SK-N-SH treated with all-trans-retinoic acid at 6 μM for 48 hours (cell line): ENCODE measurements around the gene SERPINA3.

Experiments
- ARNTL ChIP-seq: fragments of 450-650 bp; formaldehyde crosslinking; IDR thresholded peaks from 2 replicates; pipeline ENCODE4 v1.5.0; 2020; ENCODE audit warnings: low read depth, mild to moderate bottlenecking, moderate library complexity, borderline replicate concordance
- CREB5 ChIP-seq: fragments of 250-450 bp; sonication (Bioruptor Pico); IDR thresholded peaks from 2 replicates; pipeline ENCODE4 v1.5.1; 2020; ENCODE audit warnings: low read depth, mild to moderate bottlenecking, moderate library complexity
- RARB ChIP-seq: fragments of 250-450 bp; sonication (Bioruptor Pico); IDR thresholded peaks from 2 replicates; pipeline ENCODE4 v1.8.0; 2021; ENCODE audit warnings: mild to moderate bottlenecking, moderate library complexity
- ZFP3 ChIP-seq: fragments of 250-450 bp; sonication (Bioruptor Pico); IDR thresholded peaks from 2 replicates; pipeline ENCODE4 v1.5.0; 2020; ENCODE audit warnings: mild to moderate bottlenecking, moderate library complexity
- ZFP30 ChIP-seq: fragments of 450-650 bp; formaldehyde crosslinking; IDR thresholded peaks from 2 replicates; pipeline ENCODE4 v1.5.0; 2022; ENCODE audit warnings: mild to moderate bottlenecking, moderate library complexity
- ZNF70 ChIP-seq: fragments of 450-650 bp; formaldehyde crosslinking; IDR thresholded peaks from 2 replicates; pipeline ENCODE4 v1.5.0; 2020; ENCODE audit warnings: mild to moderate bottlenecking, moderate library complexity
- TF ChIP-seq, protein P1 (sequence below): fragments of 250-450 bp; sonication (Bioruptor Pico); IDR thresholded peaks from 2 replicates; pipeline ENCODE4 v1.8.0; 2020; ENCODE audit warnings: mild to moderate bottlenecking, moderate library complexity, borderline replicate concordance

- no peak for TF ChIP-seq ZFP3
- TF ChIP-seq, protein P1, sequence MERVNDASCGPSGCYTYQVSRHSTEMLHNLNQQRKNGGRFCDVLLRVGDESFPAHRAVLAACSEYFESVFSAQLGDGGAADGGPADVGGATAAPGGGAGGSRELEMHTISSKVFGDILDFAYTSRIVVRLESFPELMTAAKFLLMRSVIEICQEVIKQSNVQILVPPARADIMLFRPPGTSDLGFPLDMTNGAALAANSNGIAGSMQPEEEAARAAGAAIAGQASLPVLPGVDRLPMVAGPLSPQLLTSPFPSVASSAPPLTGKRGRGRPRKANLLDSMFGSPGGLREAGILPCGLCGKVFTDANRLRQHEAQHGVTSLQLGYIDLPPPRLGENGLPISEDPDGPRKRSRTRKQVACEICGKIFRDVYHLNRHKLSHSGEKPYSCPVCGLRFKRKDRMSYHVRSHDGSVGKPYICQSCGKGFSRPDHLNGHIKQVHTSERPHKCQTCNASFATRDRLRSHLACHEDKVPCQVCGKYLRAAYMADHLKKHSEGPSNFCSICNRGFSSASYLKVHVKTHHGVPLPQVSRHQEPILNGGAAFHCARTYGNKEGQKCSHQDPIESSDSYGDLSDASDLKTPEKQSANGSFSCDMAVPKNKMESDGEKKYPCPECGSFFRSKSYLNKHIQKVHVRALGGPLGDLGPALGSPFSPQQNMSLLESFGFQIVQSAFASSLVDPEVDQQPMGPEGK: no peak
- TF ChIP-seq RARB (CRISPR knock-in tag): no peak
- no peak for TF ChIP-seq CREB5
- TF ChIP-seq ZNF70 (CRISPR knock-in tag): no peak
- TF ChIP-seq ZFP30 (CRISPR knock-in tag): no peak
- TF ChIP-seq ARNTL (CRISPR knock-in tag): no peak
Observed at GRCh38 chr14:94625353-94625635, 13.1 kb downstream of the SERPINA3 start.
